Mesenchymal stem cell (in vitro differentiated cells and primary cell): ENCODE measurements around the gene KLHL29.

Experiments
- DNase-seq: peaks from one replicate; pipeline ENCODE4 v3.0.0-alpha.2; 2013
- H2AFZ ChIP-seq: one replicate; pipeline ENCODE4 v1.6.1; 2013; ENCODE audit warnings: low read depth, mild to moderate bottlenecking, control low read depth, inconsistent platforms, low read length, moderate library complexity
- H2AK5ac ChIP-seq: 2 replicates; pipeline ENCODE4 v1.6.1; 2013; ENCODE audit warnings: low read length, moderate library complexity, mild to moderate bottlenecking, inconsistent platforms; ENCODE audit not compliant: severe bottlenecking
- H2BK120ac ChIP-seq: one replicate; pipeline ENCODE4 v1.6.1; 2013; ENCODE audit warnings: low read depth, mild to moderate bottlenecking, inconsistent platforms, low read length, moderate library complexity
- H2BK12ac ChIP-seq, 2 experiments: one replicate each; pipeline ENCODE4 v1.6.1; 2013; ENCODE audit warnings: inconsistent platforms in 2 of 2, low read length in 2 of 2, mild to moderate bottlenecking in 2 of 2, moderate library complexity in 2 of 2, control low read depth in 1 of 2
- H2BK15ac ChIP-seq: one replicate; pipeline ENCODE4 v1.6.1; 2013; ENCODE audit warnings: mild to moderate bottlenecking, low read depth, inconsistent platforms; ENCODE audit not compliant: poor library complexity, severe bottlenecking
- H2BK5ac ChIP-seq: 2 replicates; pipeline ENCODE4 v1.6.1; 2013; ENCODE audit warnings: low read depth, mild to moderate bottlenecking, low read length, control low read depth, inconsistent platforms; ENCODE audit not compliant: poor library complexity, severe bottlenecking
- H3K14ac ChIP-seq, 2 experiments: one replicate each; pipeline ENCODE4 v1.6.1; 2013; ENCODE audit warnings: inconsistent platforms in 2 of 2, low read length in 2 of 2, control low read depth in 1 of 2, mild to moderate bottlenecking in 1 of 2, moderate library complexity in 1 of 2
- H3K18ac ChIP-seq, 2 experiments: one replicate each; pipeline ENCODE4 v1.6.1; 2013; ENCODE audit warnings: inconsistent platforms in 2 of 2, low read length in 2 of 2, control low read depth in 1 of 2, low read depth in 1 of 2, mild to moderate bottlenecking in 1 of 2
- H3K23ac ChIP-seq, 2 experiments: one replicate each; pipeline ENCODE4 v1.6.1; 2013; ENCODE audit warnings: inconsistent platforms in 2 of 2, low read length in 2 of 2, mild to moderate bottlenecking in 2 of 2, moderate library complexity in 2 of 2, control low read depth in 1 of 2
- H3K27ac ChIP-seq: 2 replicates; pipeline ENCODE4 v1.5.1; 2013; ENCODE audit warnings: mild to moderate bottlenecking, moderate library complexity, low read length, control low read depth, inconsistent platforms; ENCODE audit not compliant: poor library complexity, severe bottlenecking
- H3K27me3 ChIP-seq, 2 experiments: 2 replicates each; pipeline versions ENCODE4 v1.6.1 to v1.7.0; 2013; ENCODE audit warnings: low read length in 2 of 2, mild to moderate bottlenecking in 2 of 2, moderate library complexity in 2 of 2, control low read depth in 1 of 2, inconsistent platforms in 1 of 2; ENCODE audit not compliant: control insufficient read depth in 1 of 2, insufficient read depth in 1 of 2
- H3K36me3 ChIP-seq, 2 experiments: 2 replicates each; pipeline versions ENCODE4 v1.6.1 to v1.7.0; 2013; ENCODE audit warnings: low read length in 2 of 2, control low read depth in 1 of 2, inconsistent platforms in 1 of 2, low read depth in 1 of 2, mild to moderate bottlenecking in 1 of 2; ENCODE audit not compliant: insufficient read depth in 2 of 2, control insufficient read depth in 1 of 2
- H3K4ac ChIP-seq, 2 experiments: one replicate each; pipeline ENCODE4 v1.6.1; 2013; ENCODE audit warnings: inconsistent platforms in 2 of 2, low read length in 2 of 2, mild to moderate bottlenecking in 2 of 2, moderate library complexity in 2 of 2, control low read depth in 1 of 2, low read depth in 1 of 2
- H3K4me1 ChIP-seq: 2 replicates; pipeline ENCODE4 v1.6.1; 2013; ENCODE audit warnings: low read depth, low read length, control low read depth; ENCODE audit not compliant: control insufficient read depth, insufficient read depth
- H3K4me2 ChIP-seq: 2 replicates; pipeline ENCODE4 v1.6.1; 2013; ENCODE audit warnings: low read length, mild to moderate bottlenecking, inconsistent platforms; ENCODE audit not compliant: poor library complexity, severe bottlenecking
- H3K4me3 ChIP-seq, 2 experiments: 2 replicates each; pipeline versions ENCODE4 v1.5.1 to v1.7.0; 2013; ENCODE audit warnings: low read length in 2 of 2, mild to moderate bottlenecking in 2 of 2, control low read depth in 1 of 2, low read depth in 1 of 2; ENCODE audit not compliant: insufficient read depth in 1 of 2
- H3K79me1 ChIP-seq: replicated peaks from 2 replicates; pipeline ENCODE4 v1.6.1; 2013; ENCODE audit warnings: mild to moderate bottlenecking, control low read depth, low read length, inconsistent platforms; ENCODE audit not compliant: poor library complexity, severe bottlenecking
- H3K9ac ChIP-seq: 2 replicates; pipeline ENCODE4 v1.7.0; 2013; ENCODE audit warnings: mild to moderate bottlenecking, low read length, moderate library complexity
- H3K9me3 ChIP-seq: 2 replicates; pipeline ENCODE4 v1.7.0; 2013; ENCODE audit warnings: mild to moderate bottlenecking, low read length; ENCODE audit not compliant: control insufficient read depth
- H4K8ac ChIP-seq: one replicate; pipeline ENCODE4 v1.6.1; 2013; ENCODE audit warnings: inconsistent platforms, mild to moderate bottlenecking, low read length, moderate library complexity
- H4K91ac ChIP-seq: one replicate; pipeline ENCODE4 v1.6.1; 2013; ENCODE audit warnings: mild to moderate bottlenecking, low read length, inconsistent platforms
- WGBS: methylation state at CpG from one replicate; pipeline ENCODE4 v1.1.7; 2013; ENCODE audit warnings: mixed read lengths; 5-methylcytosine and 5-hydroxymethylcytosine counted together

The KLHL29 gene

DNA sequence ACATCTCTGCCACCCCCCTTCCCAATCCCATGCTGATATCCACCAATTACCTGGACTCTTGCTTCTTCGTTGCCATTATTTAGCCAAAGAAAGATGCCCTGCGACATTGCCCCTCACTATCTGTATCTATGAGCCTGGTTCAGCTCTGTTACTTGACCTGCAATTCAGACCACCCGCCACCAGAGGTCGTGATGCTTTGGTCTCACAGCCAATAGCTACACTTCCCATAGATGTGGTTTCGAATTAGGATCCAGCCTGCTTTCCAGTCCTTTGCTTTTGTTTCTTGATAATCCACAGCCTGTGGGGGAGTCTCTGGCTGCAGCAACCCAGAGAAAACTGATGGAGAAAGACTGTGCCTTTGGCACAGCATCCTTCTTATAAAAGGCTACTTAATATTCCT is 239.4 kb downstream of the KLHL29 start:
- H3K27ac ChIP-seq, result no peak overlapping the region

GRCh38 chr2:23624915-23625314 is 239.9 kb downstream of the KLHL29 start:
- Histone ChIP-seq H3K23ac (no peak overlapping the region), H3K4ac (no peak overlapping the region), H2AK5ac (no peak overlapping the region), H3K27me3 (no peaks in the 10 kb centered on the region), H3K4me1 (peaks cover 10% of the 10 kb centered on the region), H3K27ac (no peak overlapping the region), H2BK5ac (no peak overlapping the region), H3K79me1 (peaks cover 5% of the 10 kb centered on the region), H3K9ac (no peak overlapping the region), H4K8ac (no peak overlapping the region), H4K91ac (no peak overlapping the region), H3K36me3 (peaks cover 0 to 7% of the 10 kb centered on the region in 2 experiments), H3K4me3 (no peak overlapping the region), H3K4me2 (no peak overlapping the region), H2AFZ (no peak overlapping the region), H2BK15ac (no peak overlapping the region), H3K14ac (no peak overlapping the region), H3K9me3 (no peaks in the 10 kb centered on the region), H2BK12ac (no peak overlapping the region), H3K18ac (no peak overlapping the region), H2BK120ac (no peak overlapping the region)
- DNase-seq, result no peak
- 69% methylated on average over 4 of the region's 4 CpGs for WGBS

More for the DNA sequence above, 239.4 kb downstream of the KLHL29 start:
- no peak overlapping the region for H2AFZ ChIP-seq
- no peak overlapping the region for H3K18ac ChIP-seq
- DNase-seq, result no peak
- no peak overlapping the region for H4K91ac ChIP-seq
- 55% methylated on average over 5 of the region's 5 CpGs for WGBS
- H3K9ac ChIP-seq, result no peak overlapping the region
- peaks cover 10% of the 10 kb centered on the region for H3K4me1 ChIP-seq
- H3K14ac ChIP-seq, result no peak overlapping the region
- no peak overlapping the region for H3K23ac ChIP-seq
- H2AK5ac ChIP-seq, result no peak overlapping the region
- H2BK5ac ChIP-seq, result no peak overlapping the region
- peaks cover 5% of the 10 kb centered on the region for H3K79me1 ChIP-seq
- H2BK12ac ChIP-seq, result no peak overlapping the region
- no peak overlapping the region for H4K8ac ChIP-seq
- H3K4me2 ChIP-seq, result no peak overlapping the region
- no peaks in the 10 kb centered on the region for H3K27me3 ChIP-seq
- no peak overlapping the region for H3K4ac ChIP-seq
- no peak overlapping the region for H2BK15ac ChIP-seq
- H3K4me3 ChIP-seq, result no peak overlapping the region
- H3K36me3 ChIP-seq, result peaks cover 0 to 7% of the 10 kb centered on the region in 2 experiments
- H3K9me3 ChIP-seq, result no peaks in the 10 kb centered on the region
- no peak overlapping the region for H2BK120ac ChIP-seq

GRCh38 chr2:23625726-23626125 is 240.7 kb downstream of the KLHL29 start:
- H3K27me3 ChIP-seq, result no peaks in the 10 kb centered on the region
- H3K18ac ChIP-seq, result no peak overlapping the region
- H3K9me3 ChIP-seq, result no peaks in the 10 kb centered on the region
- H3K9ac ChIP-seq, result no peak overlapping the region
- H3K27ac ChIP-seq, result no peak overlapping the region
- H3K4me3 ChIP-seq, result no peak overlapping the region
- H2BK12ac ChIP-seq, result no peak overlapping the region
- no peak overlapping the region for H4K91ac ChIP-seq
- no peak for DNase-seq
- H3K4me1 ChIP-seq, result peaks cover 9% of the 10 kb centered on the region
- no peak overlapping the region for H3K14ac ChIP-seq
- 75% methylated on average over 2 of the region's 4 CpGs for WGBS
- no peak overlapping the region for H3K4ac ChIP-seq
- H2BK15ac ChIP-seq, result no peak overlapping the region
- H2AFZ ChIP-seq, result no peak overlapping the region
- H3K79me1 ChIP-seq, result peaks cover 7% of the 10 kb centered on the region
- H2BK5ac ChIP-seq, result no peak overlapping the region
- H3K4me2 ChIP-seq, result no peak overlapping the region
- peaks cover 0 to 7% of the 10 kb centered on the region in 2 experiments for H3K36me3 ChIP-seq
- H4K8ac ChIP-seq, result no peak overlapping the region
- no peak overlapping the region for H3K23ac ChIP-seq
- H2BK120ac ChIP-seq, result no peak overlapping the region
- H2AK5ac ChIP-seq, result no peak overlapping the region

- WGBS, result 92% methylated on average over 17 of the region's 17 CpGs
- Histone ChIP-seq H3K14ac (peak overlapping the region in 1 of 2 experiments; percentile 14), H3K4me3 (no peak overlapping the region), H2BK12ac (no peak overlapping the region), H3K4me1 (peaks cover 2% of the 10 kb centered on the region), H3K23ac (peak overlapping the region in 1 of 2 experiments; percentile 67), H3K4me2 (no peak overlapping the region), H3K27me3 (no peaks in the 10 kb centered on the region), H3K79me1 (peaks cover 7% of the 10 kb centered on the region), H4K91ac (no peak overlapping the region), H4K8ac (no peak overlapping the region), H3K36me3 (peaks cover 0 to 7% of the 10 kb centered on the region in 2 experiments), H3K9me3 (no peaks in the 10 kb centered on the region), H2AK5ac (no peak overlapping the region), H2BK5ac (no peak overlapping the region), H3K27ac (no peak overlapping the region), H2BK15ac (no peak overlapping the region), H3K4ac (peak overlapping the region in 1 of 2 experiments; percentile 27), H3K9ac (no peak overlapping the region), H2BK120ac (no peak overlapping the region), H3K18ac (no peak overlapping the region), H2AFZ (no peak overlapping the region)
- no peak for DNase-seq
Observed at GRCh38 chr2:23626701-23627230, 241.8 kb downstream of the KLHL29 start.
